HepG2 (cell line): Measurements from ENCODE around the gene HSD17B11. TPM values are rescaled to one million over a fixed set of nuclear protein-coding genes. Genes with fewer than 3 reads are reported as not detected.
A peak's percentile ranks its signal among the peaks of the same experiment; 100 is the strongest.

Source experiments
- CC2D1A ChIP-seq: sonication (generic); formaldehyde crosslinking; IDR thresholded peaks from 2 replicates; pipeline ENCODE4 v1.8.1; 2023; ENCODE audit warnings: mild to moderate bottlenecking, missing genetic modification reagents
- CENPT ChIP-seq: sonication (generic); formaldehyde crosslinking; IDR thresholded peaks from 2 replicates; pipeline ENCODE4 v1.8.0; 2022; ENCODE audit warnings: low read depth, mild to moderate bottlenecking, moderate library complexity, missing genetic modification reagents
- CHD4 ChIP-seq: fragments of 200-600 bp; sonication (generic); IDR thresholded peaks from 2 replicates; pipeline ENCODE4 v1.7.0; 2017; ENCODE audit warnings: mild to moderate bottlenecking, low read length, borderline replicate concordance
- DDIT3 ChIP-seq: sonication (generic); formaldehyde crosslinking; IDR thresholded peaks from 2 replicates; pipeline ENCODE4 v1.4.0; 2020; ENCODE audit warnings: mild to moderate bottlenecking, missing genetic modification reagents
- FOXJ3 ChIP-seq: sonication (generic); formaldehyde crosslinking; IDR thresholded peaks from 2 replicates; pipeline ENCODE4 v1.4.0; 2020; ENCODE audit warnings: missing genetic modification reagents, mild to moderate bottlenecking, borderline replicate concordance
- GABPB1 ChIP-seq: IDR thresholded peaks from 2 replicates; pipeline ENCODE4 v1.6.1; 2016; ENCODE audit warnings: mild to moderate bottlenecking, missing genetic modification reagents, moderate library complexity, missing compliant biosample characterization
- HHEX ChIP-seq: IDR thresholded peaks from 2 replicates; pipeline ENCODE4 v1.6.1; 2016; ENCODE audit warnings: control low read depth
- HNF4G ChIP-seq, 2 experiments: sonication (generic) in 1 of 2; formaldehyde crosslinking in 1 of 2; IDR thresholded peaks; 2 replicates each; pipeline versions ENCODE4 v1.4.0 to v1.6.1; 2011 to 2020; ENCODE audit warnings: borderline replicate concordance in 2 of 2, low read depth in 2 of 2, mild to moderate bottlenecking in 2 of 2, low read length in 1 of 2, missing genetic modification reagents in 1 of 2, moderate library complexity in 1 of 2
- HOXA9 ChIP-seq: sonication (generic); formaldehyde crosslinking; IDR thresholded peaks from 2 replicates; pipeline ENCODE4 v1.8.1; 2022; ENCODE audit warnings: missing genetic modification reagents, mild to moderate bottlenecking, moderate library complexity, borderline replicate concordance
- IKZF5 ChIP-seq: IDR thresholded peaks from 2 replicates; pipeline ENCODE4 v1.6.1; 2018; ENCODE audit warnings: missing genetic modification reagents, mild to moderate bottlenecking, missing compliant biosample characterization
- KMT2A ChIP-seq: sonication (generic); formaldehyde crosslinking; IDR thresholded peaks from 2 replicates; pipeline ENCODE4 v1.4.0; 2020; ENCODE audit warnings: missing genetic modification reagents
- MXD4 ChIP-seq: IDR thresholded peaks from 2 replicates; pipeline ENCODE4 v1.6.1; 2016; ENCODE audit warnings: mild to moderate bottlenecking, missing biosample characterization, missing genetic modification reagents
- PHB2 ChIP-seq: fragments of 450-650 bp; IDR thresholded peaks from 2 replicates; pipeline ENCODE4 v1.6.1; 2018; ENCODE audit not compliant: partially characterized antibody
- PTBP1 ChIP-seq: fragments of 200-400 bp; formaldehyde crosslinking; IDR thresholded peaks from 2 replicates; pipeline ENCODE4 v1.6.1; 2018; ENCODE audit warnings: low read length, low read depth; ENCODE audit not compliant: poor library complexity, severe bottlenecking
- RARA ChIP-seq: IDR thresholded peaks from 2 replicates; pipeline ENCODE4 v1.6.1; 2016; ENCODE audit warnings: missing genetic modification reagents, missing compliant biosample characterization
- SIX4 ChIP-seq: sonication (generic); formaldehyde crosslinking; IDR thresholded peaks from 2 replicates; pipeline ENCODE4 v1.4.0; 2020; ENCODE audit warnings: missing genetic modification reagents
- SNRNP70 ChIP-seq: fragments of 200-400 bp; formaldehyde crosslinking; IDR thresholded peaks from 2 replicates; pipeline ENCODE4 v1.6.1; 2017; ENCODE audit warnings: mild to moderate bottlenecking, low read depth, low read length, moderate library complexity
- SYNCRIP ChIP-seq: fragments of 200-400 bp; formaldehyde crosslinking; IDR thresholded peaks from 2 replicates; pipeline ENCODE4 v1.6.1; 2018; ENCODE audit warnings: mild to moderate bottlenecking, low read depth, low read length; ENCODE audit not compliant: insufficient read depth
- ZNF12 ChIP-seq: sonication (generic); formaldehyde crosslinking; IDR thresholded peaks from 2 replicates; pipeline ENCODE4 v1.5.0; 2020; ENCODE audit warnings: missing genetic modification reagents
- ZNF354B ChIP-seq: sonication (generic); formaldehyde crosslinking; IDR thresholded peaks from 2 replicates; pipeline ENCODE4 v1.8.0; 2022; ENCODE audit warnings: mild to moderate bottlenecking, missing genetic modification reagents
- ZNF589 ChIP-seq: sonication (generic); formaldehyde crosslinking; conservative IDR thresholded peaks from 2 replicates; pipeline ENCODE4 v1.8.0; 2022; ENCODE audit warnings: mild to moderate bottlenecking, moderate library complexity, missing genetic modification reagents
- ZNF605 ChIP-seq: sonication (generic); formaldehyde crosslinking; IDR thresholded peaks from 2 replicates; pipeline ENCODE4 v1.8.0; 2022; ENCODE audit warnings: mild to moderate bottlenecking, missing genetic modification reagents
- ZNF615 ChIP-seq: sonication (generic); formaldehyde crosslinking; IDR thresholded peaks from 2 replicates; pipeline ENCODE4 v1.5.0; 2020; ENCODE audit warnings: mild to moderate bottlenecking, missing genetic modification reagents, borderline replicate concordance
- ZNF746 ChIP-seq: sonication (generic); formaldehyde crosslinking; IDR thresholded peaks from 2 replicates; pipeline ENCODE4 v1.8.0; 2022; ENCODE audit warnings: mild to moderate bottlenecking, missing genetic modification reagents
- polyA plus RNA-seq, 8 experiments: library from polyadenylated mRNA; depleted of rRNA in 3 of 8; stranded (reverse) in 7 of 8; unstranded in 1 of 8; fragments of >200 nt; fragmentation: Illumina TruSeq in 4 of 8; extraction: Trizol in 4 of 8; gene quantifications; 2 replicates each; pipeline versions ENCODE4 v1.2.1 to v1.2.3, GENCODE V29; 2011 to 2016; ENCODE audit warnings: low read depth in 4 of 8, missing spikeins in 1 of 8, mixed read lengths in 1 of 8; ENCODE audit not compliant: insufficient read depth in 1 of 8
- total RNA-seq, 5 experiments: library from RNA; depleted of rRNA; stranded (reverse); fragments of >200 nt; fragmentation: Illumina TruSeq; extraction: Trizol; gene quantifications; 2 replicates each; pipeline ENCODE4 v1.2.3, GENCODE V29; 2016; ENCODE audit warnings: low read depth in 1 of 5
- TF ChIP-seq, protein P1 (sequence below), 2 experiments: sonication (generic) in 1 of 2; formaldehyde crosslinking in 1 of 2; IDR thresholded peaks; 2 replicates each; pipeline versions ENCODE4 v1.4.0 to v1.6.1; 2018 to 2020; ENCODE audit warnings: missing genetic modification reagents in 2 of 2, borderline replicate concordance in 1 of 2, low read depth in 1 of 2, mild to moderate bottlenecking in 1 of 2, missing biosample characterization in 1 of 2
- TF ChIP-seq, protein P2 (sequence below): sonication (generic); formaldehyde crosslinking; IDR thresholded peaks from 2 replicates; pipeline ENCODE4 v1.5.0; 2020; ENCODE audit warnings: mild to moderate bottlenecking, missing genetic modification reagents

Gene HSD17B11
- total and polyA plus RNA-seq, 2 of the 13 experiments (the other 11 are each of a cell fraction or from before 2014, with no cell fraction given), result 121 to 158 TPM

DNA sequence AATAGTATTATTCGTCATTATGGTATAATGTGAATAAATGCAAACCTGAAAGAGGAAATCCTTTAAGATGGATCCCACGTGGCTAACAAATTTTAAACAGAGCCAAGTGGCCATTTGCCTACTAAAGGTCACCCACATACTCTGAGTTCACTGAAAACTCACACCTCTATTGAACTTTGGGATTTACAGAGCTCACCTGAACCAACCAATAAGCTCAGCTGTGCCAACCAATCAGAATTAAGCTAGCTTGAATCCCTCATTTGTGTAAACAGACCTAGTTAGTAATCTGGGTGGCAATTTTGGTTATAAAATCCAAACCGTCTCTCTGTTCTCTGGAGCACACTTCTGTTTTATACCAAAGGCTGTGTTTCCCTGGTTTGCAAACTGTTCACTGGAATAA is 26.0 kb upstream of the HSD17B11 start (continued):
- TF ChIP-seq ZNF615, result no peak
- TF ChIP-seq HOXA9 (CRISPR knock-in tag), result no peak
- TF ChIP-seq, protein P1, sequence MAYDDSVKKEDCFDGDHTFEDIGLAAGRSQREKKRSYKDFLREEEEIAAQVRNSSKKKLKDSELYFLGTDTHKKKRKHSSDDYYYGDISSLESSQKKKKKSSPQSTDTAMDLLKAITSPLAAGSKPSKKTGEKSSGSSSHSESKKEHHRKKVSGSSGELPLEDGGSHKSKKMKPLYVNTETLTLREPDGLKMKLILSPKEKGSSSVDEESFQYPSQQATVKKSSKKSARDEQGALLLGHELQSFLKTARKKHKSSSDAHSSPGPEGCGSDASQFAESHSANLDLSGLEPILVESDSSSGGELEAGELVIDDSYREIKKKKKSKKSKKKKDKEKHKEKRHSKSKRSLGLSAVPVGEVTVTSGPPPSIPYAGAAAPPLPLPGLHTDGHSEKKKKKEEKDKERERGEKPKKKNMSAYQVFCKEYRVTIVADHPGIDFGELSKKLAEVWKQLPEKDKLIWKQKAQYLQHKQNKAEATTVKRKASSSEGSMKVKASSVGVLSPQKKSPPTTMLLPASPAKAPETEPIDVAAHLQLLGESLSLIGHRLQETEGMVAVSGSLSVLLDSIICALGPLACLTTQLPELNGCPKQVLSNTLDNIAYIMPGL (CRISPR knock-in tag; IDR thresholded peaks at IDR 0.05; ENCODE audit: borderline replicate concordance in 1 of 2, low read depth in 1 of 2), result no peak
- TF ChIP-seq FOXJ3 (CRISPR knock-in tag), result no peak
- peak; percentile 24; the same call in 1 of the 2 replicates for TF ChIP-seq HNF4G (IDR thresholded peaks at IDR 0.05; ENCODE audit: borderline replicate concordance, low read depth, low read length)
- no peak for TF ChIP-seq HNF4G (CRISPR knock-in tag; IDR thresholded peaks at IDR 0.05; ENCODE audit: borderline replicate concordance, low read depth)
- no peak for TF ChIP-seq ZNF354B (CRISPR knock-in tag)
- TF ChIP-seq, protein P2, sequence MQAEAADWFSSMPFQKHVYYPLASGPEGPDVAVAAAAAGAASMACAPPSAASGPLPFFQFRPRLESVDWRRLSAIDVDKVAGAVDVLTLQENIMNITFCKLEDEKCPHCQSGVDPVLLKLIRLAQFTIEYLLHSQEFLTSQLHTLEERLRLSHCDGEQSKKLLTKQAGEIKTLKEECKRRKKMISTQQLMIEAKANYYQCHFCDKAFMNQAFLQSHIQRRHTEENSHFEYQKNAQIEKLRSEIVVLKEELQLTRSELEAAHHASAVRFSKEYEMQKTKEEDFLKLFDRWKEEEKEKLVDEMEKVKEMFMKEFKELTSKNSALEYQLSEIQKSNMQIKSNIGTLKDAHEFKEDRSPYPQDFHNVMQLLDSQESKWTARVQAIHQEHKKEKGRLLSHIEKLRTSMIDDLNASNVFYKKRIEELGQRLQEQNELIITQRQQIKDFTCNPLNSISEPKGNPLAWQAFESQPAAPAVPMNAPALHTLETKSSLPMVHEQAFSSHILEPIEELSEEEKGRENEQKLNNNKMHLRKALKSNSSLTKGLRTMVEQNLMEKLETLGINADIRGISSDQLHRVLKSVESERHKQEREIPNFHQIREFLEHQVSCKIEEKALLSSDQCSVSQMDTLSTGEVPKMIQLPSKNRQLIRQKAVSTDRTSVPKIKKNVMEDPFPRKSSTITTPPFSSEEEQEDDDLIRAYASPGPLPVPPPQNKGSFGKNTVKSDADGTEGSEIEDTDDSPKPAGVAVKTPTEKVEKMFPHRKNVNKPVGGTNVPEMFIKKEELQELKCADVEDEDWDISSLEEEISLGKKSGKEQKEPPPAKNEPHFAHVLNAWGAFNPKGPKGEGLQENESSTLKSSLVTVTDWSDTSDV (CRISPR knock-in tag), result no peak
- TF ChIP-seq CENPT, result no peak
- no peak for TF ChIP-seq KMT2A (CRISPR knock-in tag)
- TF ChIP-seq CHD4, result no peak
- no peak for TF ChIP-seq CC2D1A (CRISPR knock-in tag)
- TF ChIP-seq PTBP1, result no peak
- TF ChIP-seq ZNF12, result no peak
- TF ChIP-seq SIX4 (CRISPR knock-in tag), result no peak
- TF ChIP-seq DDIT3, result no peak
- TF ChIP-seq ZNF589 (CRISPR knock-in tag), result no peak
- no peak for TF ChIP-seq IKZF5
- no peak for TF ChIP-seq HHEX
- TF ChIP-seq SNRNP70, result no peak
- no peak for TF ChIP-seq ZNF746 (CRISPR knock-in tag)
- TF ChIP-seq GABPB1 (CRISPR knock-in tag), result no peak
- TF ChIP-seq PHB2, result no peak
- no peak for TF ChIP-seq SYNCRIP
- TF ChIP-seq ZNF605 (CRISPR knock-in tag), result no peak
- TF ChIP-seq MXD4, result no peak
- peak; percentile 50; the same call in 1 of the 2 replicates for TF ChIP-seq RARA (CRISPR knock-in tag)
